HEK293 (cell line): ENCODE measurements around the gene ZNF664.
A peak's percentile ranks its signal among the peaks of the same experiment; 100 is the strongest.

ENCODE experiments used
- CTCF ChIP-seq: fragments of 450-650 bp; formaldehyde crosslinking; IDR thresholded peaks from 2 replicates; pipeline ENCODE4 v1.5.1; 2016; ENCODE audit warnings: missing biosample characterization, missing genetic modification characterization
- PBX3 ChIP-seq: sonication (generic); formaldehyde crosslinking; IDR thresholded peaks from 2 replicates; pipeline ENCODE4 v1.8.1; 2022; ENCODE audit warnings: mild to moderate bottlenecking, moderate library complexity, missing genetic modification reagents
- WT1 ChIP-seq: fragments of 450-650 bp; formaldehyde crosslinking; IDR thresholded peaks from 2 replicates; pipeline ENCODE4 v1.5.1; 2016; ENCODE audit warnings: missing biosample characterization, missing genetic modification characterization
- YY2 ChIP-seq: fragments of 450-650 bp; formaldehyde crosslinking; IDR thresholded peaks from 2 replicates; pipeline ENCODE4 v1.5.1; 2016; ENCODE audit warnings: missing biosample characterization, missing genetic modification characterization
- ZBTB10 ChIP-seq: fragments of 450-650 bp; formaldehyde crosslinking; IDR thresholded peaks from 2 replicates; pipeline ENCODE4 v1.5.1; 2016; ENCODE audit warnings: missing biosample characterization, missing genetic modification characterization
- ZNF114 ChIP-seq: fragments of 450-650 bp; formaldehyde crosslinking; IDR thresholded peaks from 2 replicates; pipeline ENCODE4 v1.5.0; 2017; ENCODE audit warnings: missing biosample characterization, missing genetic modification characterization
- ZNF221 ChIP-seq: fragments of 450-650 bp; formaldehyde crosslinking; IDR thresholded peaks from 2 replicates; pipeline ENCODE4 v1.5.1; 2017; ENCODE audit warnings: missing biosample characterization, missing genetic modification characterization, borderline replicate concordance
- ZNF404 ChIP-seq: fragments of 450-650 bp; formaldehyde crosslinking; IDR thresholded peaks from 2 replicates; pipeline ENCODE4 v1.5.1; 2017; ENCODE audit warnings: missing biosample characterization, missing genetic modification characterization
- ZNF510 ChIP-seq: fragments of 450-650 bp; formaldehyde crosslinking; IDR thresholded peaks from 2 replicates; pipeline ENCODE4 v1.5.1; 2018; ENCODE audit warnings: mild to moderate bottlenecking, missing genetic modification characterization, missing biosample characterization; ENCODE audit not compliant: insufficient replicate concordance
- ZNF514 ChIP-seq: fragments of 450-650 bp; formaldehyde crosslinking; IDR thresholded peaks from 2 replicates; pipeline ENCODE4 v1.5.1; 2016; ENCODE audit warnings: missing biosample characterization, missing genetic modification characterization
- ZNF518A ChIP-seq: fragments of 450-650 bp; formaldehyde crosslinking; conservative IDR thresholded peaks from 2 replicates; pipeline ENCODE4 v1.5.1; 2016; ENCODE audit warnings: low read depth, missing biosample characterization, missing genetic modification characterization
- ZNF585B ChIP-seq: fragments of 450-650 bp; formaldehyde crosslinking; IDR thresholded peaks from 2 replicates; pipeline ENCODE4 v1.5.1; 2016; ENCODE audit warnings: missing biosample characterization, missing genetic modification characterization
- ZNF621 ChIP-seq: fragments of 450-650 bp; formaldehyde crosslinking; IDR thresholded peaks from 2 replicates; pipeline ENCODE4 v1.5.1; 2017; ENCODE audit warnings: missing biosample characterization, missing genetic modification characterization

GRCh38 chr12:124032265-124032886, 59.4 kb downstream of the ZNF664 start:
- no peak for TF ChIP-seq ZBTB10 (tag by site-specific recombination)
- TF ChIP-seq ZNF514 (tag by site-specific recombination) = no peak
- no peak for TF ChIP-seq YY2 (tag by site-specific recombination)
- TF ChIP-seq ZNF518A (tag by site-specific recombination) = no peak
- peak; percentile 29; the same call in 1 of the 2 replicates for TF ChIP-seq CTCF (tag by site-specific recombination)
- TF ChIP-seq ZNF621 (tag by site-specific recombination) = no peak
- TF ChIP-seq ZNF114 (tag by site-specific recombination) = no peak
- TF ChIP-seq PBX3 (CRISPR knock-in tag) = no peak
- no peak for TF ChIP-seq ZNF221
- TF ChIP-seq ZNF404 = no peak
- TF ChIP-seq ZNF585B (tag by site-specific recombination) = no peak
- TF ChIP-seq WT1 (tag by site-specific recombination) = no peak
- no peak for TF ChIP-seq ZNF510 (tag by site-specific recombination)
